Vagina (tissue), 2 donors: ENCODE measurements around the gene MGAT3.

Experiments
- CTCF ChIP-seq, 3 experiments: fragments of 450-650 bp in 2 of 3; fragments of 200-600 bp in 1 of 3; sonication (generic) in 1 of 3; IDR thresholded peaks; one replicate each; pipeline ENCODE4 v1.5.1; 2017 to 2019; ENCODE audit warnings: antibody characterized with exemption in 3 of 3, mild to moderate bottlenecking in 2 of 3, moderate library complexity in 2 of 3
- POLR2A ChIP-seq, 2 donors: fragments of 450-650 bp; IDR thresholded peaks; one replicate each; pipeline ENCODE4 v1.6.1; 2017; ENCODE audit warnings: antibody characterized with exemption in 2 of 2, mild to moderate bottlenecking in 2 of 2, moderate library complexity in 2 of 2
- POLR2AphosphoS5 ChIP-seq, 2 donors: sonication (generic); formaldehyde crosslinking; IDR thresholded peaks; one replicate each; pipeline ENCODE4 v1.9.0; 2017; ENCODE audit warnings: antibody characterized with exemption in 2 of 2, mild to moderate bottlenecking in 2 of 2, low read depth in 1 of 2; ENCODE audit not compliant: insufficient read depth in 1 of 2

- TF ChIP-seq CTCF (IDR thresholded peaks at IDR 0.05) (no peak), POLR2A (IDR thresholded peaks at IDR 0.05) (no peak), POLR2AphosphoS5 (IDR thresholded peaks at IDR 0.05; ENCODE audit: insufficient read depth in 1 of 2, low read depth in 1 of 2) (no peak)
Observed at GRCh38 chr22:39527481-39527961, 70.7 kb downstream of the MGAT3 start.
